GM23338 (cell line): ENCODE measurements around the gene FAM53B. TPM values are rescaled to one million over a fixed set of nuclear protein-coding genes. Genes with fewer than 3 reads are reported as not detected.

Source experiments
- ATAC-seq: fragments of 200-7000 bp; cut with Tn5 transposase; 3 replicates; pipeline ENCODE4 v1.9.1; 2020
- DNase-seq: peaks from one replicate; pipeline ENCODE4 v3.0.0-alpha.2; 2015; ENCODE audit warnings: low spot score
- H2AFZ ChIP-seq: fragments of 200-600 bp; sonication (generic); 2 replicates; pipeline ENCODE4 v1.8.0; 2016; ENCODE audit warnings: antibody characterized with exemption, mild to moderate bottlenecking, moderate library complexity
- H3F3A ChIP-seq: fragments of 200-600 bp; sonication (generic); replicated peaks from 2 replicates; pipeline ENCODE4 v1.8.0; 2017; ENCODE audit warnings: antibody characterized with exemption, mixed run types, low read depth
- H3K27ac ChIP-seq: fragments of 200-600 bp; sonication (generic); 2 replicates; pipeline ENCODE4 v1.6.1; 2016; ENCODE audit warnings: low read depth
- H3K27me3 ChIP-seq: fragments of 200-600 bp; sonication (generic); 2 replicates; pipeline ENCODE4 v1.8.0; 2016; ENCODE audit warnings: mild to moderate bottlenecking, mixed run types, moderate library complexity; ENCODE audit not compliant: insufficient read depth
- H3K36me3 ChIP-seq: fragments of 200-600 bp; sonication (generic); 2 replicates; pipeline ENCODE4 v1.8.0; 2016; ENCODE audit warnings: mild to moderate bottlenecking; ENCODE audit not compliant: insufficient read depth
- H3K4me1 ChIP-seq: fragments of 200-600 bp; sonication (generic); 2 replicates; pipeline ENCODE4 v1.8.0; 2016; ENCODE audit warnings: mild to moderate bottlenecking, moderate library complexity; ENCODE audit not compliant: insufficient read depth
- H3K4me2 ChIP-seq: fragments of 200-600 bp; sonication (generic); 2 replicates; pipeline ENCODE4 v1.7.1; 2017; ENCODE audit warnings: mixed run types
- H3K4me3 ChIP-seq: fragments of 200-600 bp; sonication (generic); 2 replicates; pipeline ENCODE4 v1.6.1; 2016; ENCODE audit warnings: mixed run types
- H3K79me2 ChIP-seq: fragments of 200-600 bp; sonication (generic); replicated peaks from 2 replicates; pipeline ENCODE4 v1.8.0; 2017; ENCODE audit warnings: mild to moderate bottlenecking; ENCODE audit not compliant: insufficient read depth
- H3K9me2 ChIP-seq: fragments of 200-600 bp; sonication (generic); 2 replicates; pipeline ENCODE4 v1.8.0; 2017; ENCODE audit not compliant: insufficient read depth
- H4K20me1 ChIP-seq: fragments of 200-600 bp; sonication (generic); replicated peaks from 2 replicates; pipeline ENCODE4 v1.8.0; 2017; ENCODE audit warnings: mild to moderate bottlenecking; ENCODE audit not compliant: insufficient read depth
- H3K27ac Mint-ChIP-seq: 2 replicates; pipeline ENCODE4 v1.8.0; 2020; ENCODE audit warnings: inconsistent platforms, mild to moderate bottlenecking, moderate library complexity, mixed read lengths
- H3K27me3 Mint-ChIP-seq: 3 replicates; pipeline ENCODE4 v1.8.0; 2022; ENCODE audit warnings: low read depth, mild to moderate bottlenecking, moderate library complexity, mixed read lengths, inconsistent platforms; ENCODE audit not compliant: insufficient read depth, poor library complexity
- H3K36me3 Mint-ChIP-seq: 3 replicates; pipeline ENCODE4 v1.8.0; 2021; ENCODE audit warnings: low read depth, mild to moderate bottlenecking, inconsistent platforms, moderate library complexity, mixed read lengths
- H3K4me1 Mint-ChIP-seq: 3 replicates; pipeline ENCODE4 v1.8.0; 2020; ENCODE audit warnings: mild to moderate bottlenecking, inconsistent platforms, mixed read lengths
- H3K4me3 Mint-ChIP-seq: 3 replicates; pipeline ENCODE4 v1.8.0; 2021; ENCODE audit warnings: moderate library complexity, mild to moderate bottlenecking, inconsistent platforms, mixed read lengths
- H3K9me3 Mint-ChIP-seq: 3 replicates; pipeline ENCODE4 v1.8.0; 2020; ENCODE audit warnings: moderate library complexity, mild to moderate bottlenecking, inconsistent platforms, mixed read lengths
- CREB1 ChIP-seq: fragments of 250-450 bp; sonication (Bioruptor Pico); IDR thresholded peaks from 2 replicates; pipeline ENCODE4 v1.5.0; 2020; ENCODE audit warnings: low read depth, mild to moderate bottlenecking, moderate library complexity
- EZH2 ChIP-seq: fragments of 200-600 bp; sonication (generic); IDR thresholded peaks from one replicate; pipeline ENCODE4 v1.8.0; 2017; ENCODE audit warnings: antibody characterized with exemption, mild to moderate bottlenecking, low read depth; ENCODE audit not compliant: unreplicated experiment
- EZH2phosphoT487 ChIP-seq: fragments of 200-600 bp; sonication (generic); IDR thresholded peaks from one replicate; pipeline ENCODE4 v1.8.1; 2018; ENCODE audit warnings: antibody characterized with exemption; ENCODE audit not compliant: unreplicated experiment
- JUNB ChIP-seq: IDR thresholded peaks from one replicate; pipeline ENCODE4 v1.6.1; 2016; ENCODE audit warnings: antibody characterized with exemption; ENCODE audit not compliant: unreplicated experiment
- NANOG ChIP-seq: IDR thresholded peaks from 2 replicates; pipeline ENCODE4 v1.6.1; 2016; ENCODE audit warnings: antibody characterized with exemption, borderline replicate concordance
- POLR2AphosphoS5 ChIP-seq: IDR thresholded peaks from 2 replicates; pipeline ENCODE4 v1.6.1; 2016; ENCODE audit warnings: antibody characterized with exemption, low read depth
- STAT1 ChIP-seq: IDR thresholded peaks from one replicate; pipeline ENCODE4 v1.6.1; 2016; ENCODE audit warnings: antibody characterized with exemption; ENCODE audit not compliant: unreplicated experiment
- ZNF114 ChIP-seq: fragments of 250-450 bp; sonication (Bioruptor Pico); IDR thresholded peaks from 2 replicates; pipeline ENCODE4 v1.5.0; 2020; ENCODE audit warnings: mild to moderate bottlenecking, moderate library complexity
- ZNF331 ChIP-seq: fragments of 250-450 bp; sonication (Bioruptor Pico); IDR thresholded peaks from 2 replicates; pipeline ENCODE4 v1.5.0; 2020; ENCODE audit warnings: low read depth, mild to moderate bottlenecking, moderate library complexity
- polyA plus RNA-seq: library from polyadenylated mRNA; unstranded; fragments of >200 nt; fragmentation: Nextera tagmentation; extraction: Ambion mirVana; gene quantifications from 2 replicates; pipeline ENCODE4 v1.2.1, GENCODE V29; 2016
- total RNA-seq: library from RNA; depleted of rRNA; stranded (reverse); fragments of >200 nt; shearing (Covaris generic); gene quantifications from 2 replicates; pipeline ENCODE4 v1.2.3, GENCODE V29; 2014
- TF ChIP-seq, protein P1 (sequence below): IDR thresholded peaks from 2 replicates; pipeline ENCODE4 v1.6.1; 2016; ENCODE audit warnings: antibody characterized with exemption
- TF ChIP-seq, protein P2 (sequence below): fragments of 250-450 bp; sonication (Bioruptor Pico); IDR thresholded peaks from 2 replicates; pipeline ENCODE4 v1.5.0; 2020; ENCODE audit warnings: mild to moderate bottlenecking, moderate library complexity
- TF ChIP-seq, protein P3 (sequence below): IDR thresholded peaks from one replicate; pipeline ENCODE4 v1.6.1; 2018; ENCODE audit warnings: antibody characterized with exemption; ENCODE audit not compliant: unreplicated experiment
- TF ChIP-seq, protein P4 (sequence below), 2 experiments: fragments of 200-600 bp in 1 of 2; sonication (generic) in 1 of 2; conservative IDR thresholded peaks; 2 replicates each; pipeline versions ENCODE4 v1.5.1 to v1.6.1; 2016 to 2017; ENCODE audit warnings: antibody characterized with exemption in 2 of 2, low read depth in 2 of 2, mild to moderate bottlenecking in 2 of 2, moderate library complexity in 1 of 2

The FAM53B gene
- total and polyA plus RNA-seq, 2 experiments from 2014 or later = 3.0 to 20.3 TPM

DNA sequence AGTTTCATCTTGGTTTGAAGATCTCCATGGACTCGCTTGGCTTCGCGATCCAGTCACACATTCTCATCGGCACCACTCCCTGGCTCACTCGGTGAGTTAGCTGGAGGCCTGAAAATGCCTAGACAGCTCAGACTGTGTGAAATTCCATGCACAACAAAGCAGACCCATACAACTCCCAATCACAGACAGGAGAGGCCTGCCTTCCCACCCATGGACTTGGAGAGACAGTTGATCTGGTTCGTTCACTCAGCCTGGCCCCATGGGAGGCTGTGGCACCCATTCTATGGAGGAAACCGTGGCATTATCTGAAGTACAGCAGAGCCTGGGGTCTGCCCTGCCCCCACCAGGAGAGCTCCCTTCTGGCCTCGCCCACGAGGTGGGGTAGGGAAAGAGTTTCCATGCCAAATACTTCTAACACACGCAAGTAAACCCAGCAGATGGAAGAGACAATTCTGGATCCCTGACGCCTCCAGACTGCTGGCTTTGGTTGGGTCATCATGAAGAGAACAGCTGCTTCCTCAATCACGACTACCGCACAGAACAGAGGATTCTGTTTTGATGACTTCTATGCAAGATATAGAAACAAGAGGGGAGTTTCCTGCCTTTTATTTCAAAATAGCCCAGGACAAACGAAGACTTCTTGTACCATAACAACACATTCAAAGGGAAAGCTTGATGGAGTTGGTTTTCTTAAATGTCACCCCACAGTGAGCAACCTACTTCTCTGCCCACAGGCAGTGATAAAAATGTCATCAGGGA, 15.9 kb downstream of the FAM53B start:
- Histone ChIP-seq H3K27ac (no peak overlapping the region), H3K4me1 (peaks cover 5% of the 10 kb centered on the region), H3K4me3 (no peak overlapping the region), H3K27me3 (no peaks in the 10 kb centered on the region), H4K20me1 (no peaks in the 10 kb centered on the region; the same call in 1 of the 2 replicates), H3K36me3 (no peaks in the 10 kb centered on the region; the same call in 1 of the 2 replicates), H3K9me2 (no peaks in the 10 kb centered on the region), H3K4me2 (no peak overlapping the region), H2AFZ (no peak overlapping the region), H3F3A (no peaks in the 10 kb centered on the region), H3K79me2 (peaks cover 6% of the 10 kb centered on the region; the same call in 1 of the 2 replicates)
- DNase-seq = no peak
- no peaks in the 10 kb centered on the region for H3K9me3 Mint-ChIP-seq
- TF ChIP-seq EZH2phosphoT487 (no peak), NANOG (no peak), JUNB (no peak), ZNF331 (no peak), POLR2AphosphoS5 (no peak), ZNF114 (CRISPR knock-in tag) (no peak), CREB1 (no peak), STAT1 (no peak), EZH2 (no peak)
- TF ChIP-seq, protein P1, sequence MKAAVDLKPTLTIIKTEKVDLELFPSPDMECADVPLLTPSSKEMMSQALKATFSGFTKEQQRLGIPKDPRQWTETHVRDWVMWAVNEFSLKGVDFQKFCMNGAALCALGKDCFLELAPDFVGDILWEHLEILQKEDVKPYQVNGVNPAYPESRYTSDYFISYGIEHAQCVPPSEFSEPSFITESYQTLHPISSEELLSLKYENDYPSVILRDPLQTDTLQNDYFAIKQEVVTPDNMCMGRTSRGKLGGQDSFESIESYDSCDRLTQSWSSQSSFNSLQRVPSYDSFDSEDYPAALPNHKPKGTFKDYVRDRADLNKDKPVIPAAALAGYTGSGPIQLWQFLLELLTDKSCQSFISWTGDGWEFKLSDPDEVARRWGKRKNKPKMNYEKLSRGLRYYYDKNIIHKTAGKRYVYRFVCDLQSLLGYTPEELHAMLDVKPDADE = no peak
- TF ChIP-seq, protein P2, sequence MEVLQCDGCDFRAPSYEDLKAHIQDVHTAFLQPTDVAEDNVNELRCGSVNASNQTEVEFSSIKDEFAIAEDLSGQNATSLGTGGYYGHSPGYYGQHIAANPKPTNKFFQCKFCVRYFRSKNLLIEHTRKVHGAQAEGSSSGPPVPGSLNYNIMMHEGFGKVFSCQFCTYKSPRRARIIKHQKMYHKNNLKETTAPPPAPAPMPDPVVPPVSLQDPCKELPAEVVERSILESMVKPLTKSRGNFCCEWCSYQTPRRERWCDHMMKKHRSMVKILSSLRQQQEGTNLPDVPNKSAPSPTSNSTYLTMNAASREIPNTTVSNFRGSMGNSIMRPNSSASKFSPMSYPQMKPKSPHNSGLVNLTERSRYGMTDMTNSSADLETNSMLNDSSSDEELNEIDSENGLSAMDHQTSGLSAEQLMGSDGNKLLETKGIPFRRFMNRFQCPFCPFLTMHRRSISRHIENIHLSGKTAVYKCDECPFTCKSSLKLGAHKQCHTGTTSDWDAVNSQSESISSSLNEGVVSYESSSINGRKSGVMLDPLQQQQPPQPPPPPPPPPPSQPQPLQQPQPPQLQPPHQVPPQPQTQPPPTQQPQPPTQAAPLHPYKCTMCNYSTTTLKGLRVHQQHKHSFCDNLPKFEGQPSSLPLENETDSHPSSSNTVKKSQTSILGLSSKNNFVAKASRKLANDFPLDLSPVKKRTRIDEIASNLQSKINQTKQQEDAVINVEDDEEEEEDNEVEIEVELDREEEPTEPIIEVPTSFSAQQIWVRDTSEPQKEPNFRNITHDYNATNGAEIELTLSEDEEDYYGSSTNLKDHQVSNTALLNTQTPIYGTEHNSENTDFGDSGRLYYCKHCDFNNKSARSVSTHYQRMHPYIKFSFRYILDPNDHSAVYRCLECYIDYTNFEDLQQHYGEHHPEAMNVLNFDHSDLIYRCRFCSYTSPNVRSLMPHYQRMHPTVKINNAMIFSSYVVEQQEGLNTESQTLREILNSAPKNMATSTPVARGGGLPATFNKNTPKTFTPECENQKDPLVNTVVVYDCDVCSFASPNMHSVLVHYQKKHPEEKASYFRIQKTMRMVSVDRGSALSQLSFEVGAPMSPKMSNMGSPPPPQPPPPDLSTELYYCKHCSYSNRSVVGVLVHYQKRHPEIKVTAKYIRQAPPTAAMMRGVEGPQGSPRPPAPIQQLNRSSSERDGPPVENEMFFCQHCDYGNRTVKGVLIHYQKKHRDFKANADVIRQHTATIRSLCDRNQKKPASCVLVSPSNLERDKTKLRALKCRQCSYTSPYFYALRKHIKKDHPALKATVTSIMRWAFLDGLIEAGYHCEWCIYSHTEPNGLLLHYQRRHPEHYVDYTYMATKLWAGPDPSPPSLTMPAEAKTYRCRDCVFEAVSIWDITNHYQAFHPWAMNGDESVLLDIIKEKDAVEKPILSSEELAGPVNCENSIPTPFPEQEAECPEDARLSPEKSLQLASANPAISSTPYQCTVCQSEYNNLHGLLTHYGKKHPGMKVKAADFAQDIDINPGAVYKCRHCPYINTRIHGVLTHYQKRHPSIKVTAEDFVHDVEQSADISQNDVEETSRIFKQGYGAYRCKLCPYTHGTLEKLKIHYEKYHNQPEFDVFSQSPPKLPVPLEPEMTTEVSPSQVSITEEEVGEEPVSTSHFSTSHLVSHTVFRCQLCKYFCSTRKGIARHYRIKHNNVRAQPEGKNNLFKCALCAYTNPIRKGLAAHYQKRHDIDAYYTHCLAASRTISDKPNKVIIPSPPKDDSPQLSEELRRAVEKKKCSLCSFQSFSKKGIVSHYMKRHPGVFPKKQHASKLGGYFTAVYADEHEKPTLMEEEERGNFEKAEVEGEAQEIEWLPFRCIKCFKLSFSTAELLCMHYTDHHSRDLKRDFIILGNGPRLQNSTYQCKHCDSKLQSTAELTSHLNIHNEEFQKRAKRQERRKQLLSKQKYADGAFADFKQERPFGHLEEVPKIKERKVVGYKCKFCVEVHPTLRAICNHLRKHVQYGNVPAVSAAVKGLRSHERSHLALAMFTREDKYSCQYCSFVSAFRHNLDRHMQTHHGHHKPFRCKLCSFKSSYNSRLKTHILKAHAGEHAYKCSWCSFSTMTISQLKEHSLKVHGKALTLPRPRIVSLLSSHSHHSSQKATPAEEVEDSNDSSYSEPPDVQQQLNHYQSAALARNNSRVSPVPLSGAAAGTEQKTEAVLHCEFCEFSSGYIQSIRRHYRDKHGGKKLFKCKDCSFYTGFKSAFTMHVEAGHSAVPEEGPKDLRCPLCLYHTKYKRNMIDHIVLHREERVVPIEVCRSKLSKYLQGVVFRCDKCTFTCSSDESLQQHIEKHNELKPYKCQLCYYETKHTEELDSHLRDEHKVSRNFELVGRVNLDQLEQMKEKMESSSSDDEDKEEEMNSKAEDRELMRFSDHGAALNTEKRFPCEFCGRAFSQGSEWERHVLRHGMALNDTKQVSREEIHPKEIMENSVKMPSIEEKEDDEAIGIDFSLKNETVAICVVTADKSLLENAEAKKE (CRISPR knock-in tag) = no peak
- TF ChIP-seq, protein P3, sequence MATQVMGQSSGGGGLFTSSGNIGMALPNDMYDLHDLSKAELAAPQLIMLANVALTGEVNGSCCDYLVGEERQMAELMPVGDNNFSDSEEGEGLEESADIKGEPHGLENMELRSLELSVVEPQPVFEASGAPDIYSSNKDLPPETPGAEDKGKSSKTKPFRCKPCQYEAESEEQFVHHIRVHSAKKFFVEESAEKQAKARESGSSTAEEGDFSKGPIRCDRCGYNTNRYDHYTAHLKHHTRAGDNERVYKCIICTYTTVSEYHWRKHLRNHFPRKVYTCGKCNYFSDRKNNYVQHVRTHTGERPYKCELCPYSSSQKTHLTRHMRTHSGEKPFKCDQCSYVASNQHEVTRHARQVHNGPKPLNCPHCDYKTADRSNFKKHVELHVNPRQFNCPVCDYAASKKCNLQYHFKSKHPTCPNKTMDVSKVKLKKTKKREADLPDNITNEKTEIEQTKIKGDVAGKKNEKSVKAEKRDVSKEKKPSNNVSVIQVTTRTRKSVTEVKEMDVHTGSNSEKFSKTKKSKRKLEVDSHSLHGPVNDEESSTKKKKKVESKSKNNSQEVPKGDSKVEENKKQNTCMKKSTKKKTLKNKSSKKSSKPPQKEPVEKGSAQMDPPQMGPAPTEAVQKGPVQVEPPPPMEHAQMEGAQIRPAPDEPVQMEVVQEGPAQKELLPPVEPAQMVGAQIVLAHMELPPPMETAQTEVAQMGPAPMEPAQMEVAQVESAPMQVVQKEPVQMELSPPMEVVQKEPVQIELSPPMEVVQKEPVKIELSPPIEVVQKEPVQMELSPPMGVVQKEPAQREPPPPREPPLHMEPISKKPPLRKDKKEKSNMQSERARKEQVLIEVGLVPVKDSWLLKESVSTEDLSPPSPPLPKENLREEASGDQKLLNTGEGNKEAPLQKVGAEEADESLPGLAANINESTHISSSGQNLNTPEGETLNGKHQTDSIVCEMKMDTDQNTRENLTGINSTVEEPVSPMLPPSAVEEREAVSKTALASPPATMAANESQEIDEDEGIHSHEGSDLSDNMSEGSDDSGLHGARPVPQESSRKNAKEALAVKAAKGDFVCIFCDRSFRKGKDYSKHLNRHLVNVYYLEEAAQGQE = no peak
- TF ChIP-seq, protein P4, sequence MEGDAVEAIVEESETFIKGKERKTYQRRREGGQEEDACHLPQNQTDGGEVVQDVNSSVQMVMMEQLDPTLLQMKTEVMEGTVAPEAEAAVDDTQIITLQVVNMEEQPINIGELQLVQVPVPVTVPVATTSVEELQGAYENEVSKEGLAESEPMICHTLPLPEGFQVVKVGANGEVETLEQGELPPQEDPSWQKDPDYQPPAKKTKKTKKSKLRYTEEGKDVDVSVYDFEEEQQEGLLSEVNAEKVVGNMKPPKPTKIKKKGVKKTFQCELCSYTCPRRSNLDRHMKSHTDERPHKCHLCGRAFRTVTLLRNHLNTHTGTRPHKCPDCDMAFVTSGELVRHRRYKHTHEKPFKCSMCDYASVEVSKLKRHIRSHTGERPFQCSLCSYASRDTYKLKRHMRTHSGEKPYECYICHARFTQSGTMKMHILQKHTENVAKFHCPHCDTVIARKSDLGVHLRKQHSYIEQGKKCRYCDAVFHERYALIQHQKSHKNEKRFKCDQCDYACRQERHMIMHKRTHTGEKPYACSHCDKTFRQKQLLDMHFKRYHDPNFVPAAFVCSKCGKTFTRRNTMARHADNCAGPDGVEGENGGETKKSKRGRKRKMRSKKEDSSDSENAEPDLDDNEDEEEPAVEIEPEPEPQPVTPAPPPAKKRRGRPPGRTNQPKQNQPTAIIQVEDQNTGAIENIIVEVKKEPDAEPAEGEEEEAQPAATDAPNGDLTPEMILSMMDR (conservative IDR thresholded peaks at IDR 0.05; ENCODE audit: low read depth in 2 of 2) = no peak
- H3K27ac Mint-ChIP-seq = no peak overlapping the region
- peaks cover 4% of the 10 kb centered on the region; the same call in 1 of the 3 replicates for H3K36me3 Mint-ChIP-seq
- no peak for ATAC-seq
- peaks cover 2% of the 10 kb centered on the region for H3K27me3 Mint-ChIP-seq
- H3K4me3 Mint-ChIP-seq = no peak overlapping the region
- H3K4me1 Mint-ChIP-seq = peaks cover 28% of the 10 kb centered on the region
